Endothelial cell of umbilical vein (primary cell): ENCODE data around the gene ADAMTSL3. TPM values are rescaled to one million over a fixed set of nuclear protein-coding genes. Genes with fewer than 3 reads are reported as not detected.

ENCODE experiments used
- BruUV-seq: library from RNA; stranded (reverse); fragments of 400-500 nt; replicated peaks from 2 replicates; lab custom pipeline; 2021; lab: Mats Ljungman, UMichigan
- CTCF ChIA-PET: fragments of 300-600, 350-600 bp; sonication (Branson Sonifier 250); formaldehyde crosslinking; loops from one replicate; lab custom pipeline; 2021; ENCODE audit warnings: antibody characterized with exemption, inconsistent platforms; lab: Charles Lee
- POLR2A ChIA-PET: fragments of 300-600, 350-600 bp; sonication (Branson Sonifier 250); formaldehyde crosslinking; loops from one replicate; lab custom pipeline; 2021; ENCODE audit warnings: antibody characterized with exemption, inconsistent platforms; lab: Charles Lee
- DNase-seq: peaks from one replicate; pipeline ENCODE4 v3.0.0-alpha.2; 2011; ENCODE audit warnings: low read depth, low spot score
- FAIRE-seq: peaks from 2 replicates; lab custom pipeline; 2011; peaks lifted over from hg19 to GRCh38; lab: Jason Lieb, UNC
- H2AFZ ChIP-seq: 2 replicates; pipeline ENCODE4 v1.6.0; 2012; ENCODE audit warnings: low read depth, low read length, control low read depth, inconsistent platforms
- H3K27ac ChIP-seq: 2 replicates; pipeline ENCODE4 v1.5.1; 2011; ENCODE audit warnings: low read depth, mild to moderate bottlenecking, control low read depth, low read length, moderate library complexity; ENCODE audit not compliant: insufficient read depth
- H3K27me3 ChIP-seq, 2 experiments: 2 replicates each; pipeline versions ENCODE4 v1.6.0 to v1.6.1; 2011; ENCODE audit warnings: low read length in 2 of 2, mixed read lengths in 1 of 2; ENCODE audit not compliant: control insufficient read depth in 2 of 2, insufficient read depth in 2 of 2
- H3K36me3 ChIP-seq, 2 experiments: 2 replicates in 1 of 2; 3 replicates in 1 of 2; pipeline ENCODE4 v1.5.1; 2011; ENCODE audit warnings: low read length in 2 of 2, mild to moderate bottlenecking in 1 of 2, moderate library complexity in 1 of 2; ENCODE audit not compliant: control insufficient read depth in 2 of 2, insufficient read depth in 2 of 2; ENCODE audit errors: extremely low read depth in 1 of 2
- H3K4me1 ChIP-seq: 3 replicates; pipeline ENCODE4 v1.5.1; 2011; ENCODE audit warnings: mild to moderate bottlenecking, low read length; ENCODE audit not compliant: control insufficient read depth, insufficient read depth; ENCODE audit errors: extremely low read depth
- H3K4me2 ChIP-seq: 2 replicates; pipeline ENCODE4 v1.6.1; 2011; ENCODE audit warnings: low read length, control low read depth, mixed read lengths; ENCODE audit not compliant: insufficient read depth
- H3K4me3 ChIP-seq, 3 experiments: fragments of 200-600 bp in 1 of 3; sonication (generic), shearing (Covaris generic) in 1 of 3; replicated peaks in 1 of 3; 2 replicates each; pipeline ENCODE4 v1.5.1; 2011 to 2016; ENCODE audit warnings: control low read depth in 3 of 3, low read length in 3 of 3, mild to moderate bottlenecking in 2 of 3, inconsistent platforms in 1 of 3, low read depth in 1 of 3, moderate library complexity in 1 of 3; ENCODE audit not compliant: insufficient read depth in 1 of 3
- H3K79me2 ChIP-seq: 2 replicates; pipeline ENCODE4 v1.6.0; 2012; ENCODE audit warnings: low read length, inconsistent platforms; ENCODE audit not compliant: control insufficient read depth, insufficient read depth
- H3K9ac ChIP-seq: replicated peaks from 2 replicates; pipeline ENCODE3; 2011; ENCODE audit warnings: low read length, control low read depth; ENCODE audit not compliant: insufficient read depth; ENCODE audit errors: extremely low read depth
- H3K9me1 ChIP-seq: replicated peaks from 3 replicates; pipeline ENCODE4 v1.6.0; 2011; ENCODE audit warnings: mild to moderate bottlenecking, low read length; ENCODE audit not compliant: control insufficient read depth, insufficient read depth; ENCODE audit errors: extremely low read depth
- H3K9me3 ChIP-seq: replicated peaks from 2 replicates; pipeline ENCODE4 v1.5.1; 2012; ENCODE audit warnings: low read length, inconsistent platforms; ENCODE audit not compliant: control insufficient read depth, insufficient read depth
- H4K20me1 ChIP-seq: replicated peaks from 2 replicates; pipeline ENCODE3; 2011; ENCODE audit warnings: mild to moderate bottlenecking, low read length; ENCODE audit not compliant: control insufficient read depth, insufficient read depth; ENCODE audit errors: extremely low read depth
- EZH2 ChIP-seq: IDR thresholded peaks from 2 replicates; pipeline ENCODE4 v1.6.1; 2012; ENCODE audit warnings: borderline replicate concordance, low read depth, mild to moderate bottlenecking, moderate library complexity, low read length, inconsistent platforms; ENCODE audit not compliant: severe bottlenecking
- FOS ChIP-seq: IDR thresholded peaks from 2 replicates; pipeline ENCODE4 v1.6.1; 2011; ENCODE audit warnings: mild to moderate bottlenecking, low read length, moderate library complexity, borderline replicate concordance; ENCODE audit not compliant: insufficient read depth
- GATA2 ChIP-seq: IDR thresholded peaks from 2 replicates; pipeline ENCODE4 v1.7.0; 2011; ENCODE audit warnings: low read depth, mild to moderate bottlenecking, moderate library complexity, mixed read lengths, low read length; ENCODE audit not compliant: insufficient read length, insufficient read depth
- JUN ChIP-seq: IDR thresholded peaks from 2 replicates; pipeline ENCODE4 v1.6.1; 2011; ENCODE audit warnings: borderline replicate concordance, low read depth; ENCODE audit not compliant: insufficient read length, insufficient read depth
- MYC ChIP-seq: IDR thresholded peaks from one replicate; pipeline ENCODE4 v1.6.1; 2011; ENCODE audit warnings: mild to moderate bottlenecking, low read depth, low read length
- POLR2A ChIP-seq: IDR thresholded peaks from 2 replicates; pipeline ENCODE4 v1.6.1; 2012; ENCODE audit warnings: low read depth, mild to moderate bottlenecking, control low read depth, low read length
- dilution Hi-C: fragments of 300-500 bp; cut with MboI; formaldehyde crosslinking; loops from one replicate; pipeline ENCODE4 v1.15.0; 2019; ENCODE audit warnings: low sequenced_read_pairs; ENCODE audit not compliant: extremely low pct_ligation_motif_present
- intact Hi-C: fragments of 100-400 bp; cut with micrococcal nuclease; formaldehyde crosslinking; loops from one replicate; pipeline ENCODE4 v1.10.0; 2022
- polyA plus RNA-seq, 4 experiments: library from polyadenylated mRNA; depleted of rRNA in 3 of 4; stranded (reverse) in 3 of 4; unstranded in 1 of 4; fragments of >200 nt; gene quantifications; 2 replicates each; pipeline versions ENCODE4 v1.2.1 to v1.2.3, GENCODE V29; 2011 to 2012; ENCODE audit warnings: missing spikeins in 1 of 4
- total RNA-seq: library from RNA; stranded (reverse); gene quantifications from 2 replicates; pipeline ENCODE4 v1.2.3, GENCODE V29; 2021
- TF ChIP-seq, protein P1 (sequence below): IDR thresholded peaks from 2 replicates; pipeline ENCODE4 v1.6.1; 2011; ENCODE audit not compliant: insufficient read depth, insufficient read length

ADAMTSL3 gene
- total and polyA plus RNA-seq, 2 donors (not counting 3 experiments of a cell fraction or from before 2014, with no cell fraction given): not detected

DNA sequence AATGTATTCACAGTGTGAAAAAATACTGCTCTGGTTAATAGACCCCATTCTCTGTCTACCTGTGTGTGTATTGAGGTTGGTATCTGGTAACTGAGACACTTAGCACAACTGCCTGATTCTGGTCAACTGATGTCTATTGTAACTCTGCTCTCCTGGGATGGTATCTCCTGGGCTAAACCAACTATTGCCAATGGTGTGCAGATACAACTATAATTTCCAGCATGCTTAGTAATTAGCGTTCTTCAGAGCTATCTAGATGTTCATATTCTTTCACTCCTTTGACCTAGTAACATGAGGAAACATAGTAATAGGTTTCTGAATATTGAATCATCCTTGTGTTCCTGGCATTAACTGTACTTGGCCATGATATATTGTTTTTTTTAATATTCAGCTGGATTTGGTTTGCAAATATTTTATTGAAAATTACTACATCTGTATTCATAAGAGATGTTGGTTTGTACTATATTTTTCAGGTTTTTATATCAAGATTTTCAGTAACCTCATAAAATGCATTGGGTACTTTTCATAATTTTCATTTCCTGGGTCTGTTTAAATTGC is 16.8 kb downstream of the ADAMTSL3 start:
- intact Hi-C loops: no loop called here
- DNase-seq: no peak

GRCh38 chr15:83671603-83672002 is 17.7 kb downstream of the ADAMTSL3 start:
- POLR2A ChIA-PET: no interaction called here
- Histone ChIP-seq H4K20me1 (no peaks in the 10 kb centered on the region), H3K4me3 (no peak overlapping the region), H3K4me1 (no peaks in the 10 kb centered on the region), H2AFZ (no peak overlapping the region), H3K9ac (no peak overlapping the region), H3K4me2 (no peak overlapping the region), H3K27ac (no peak overlapping the region), H3K36me3 (no peaks in the 10 kb centered on the region), H3K9me1 (no peaks in the 10 kb centered on the region), H3K27me3 (no peaks in the 10 kb centered on the region), H3K9me3 (no peaks in the 10 kb centered on the region), H3K79me2 (no peaks in the 10 kb centered on the region)
- dilution Hi-C loops: no loop called here
- BruUV-seq: no TSS peak
- TF ChIP-seq FOS: no peak
- no peak for TF ChIP-seq MYC
- no peak for TF ChIP-seq JUN
- TF ChIP-seq, protein P1, sequence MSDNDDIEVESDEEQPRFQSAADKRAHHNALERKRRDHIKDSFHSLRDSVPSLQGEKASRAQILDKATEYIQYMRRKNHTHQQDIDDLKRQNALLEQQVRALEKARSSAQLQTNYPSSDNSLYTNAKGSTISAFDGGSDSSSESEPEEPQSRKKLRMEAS: no peak
- TF ChIP-seq GATA2: no peak
- TF ChIP-seq EZH2: no peak
- no peak for DNase-seq
- intact Hi-C loops: no loop called here
- FAIRE-seq: no peak
- CTCF ChIA-PET: no interaction called here

More for the DNA sequence above, 16.8 kb downstream of the ADAMTSL3 start:
- Histone ChIP-seq H3K36me3 (no peaks in the 10 kb centered on the region), H4K20me1 (no peaks in the 10 kb centered on the region), H3K9me1 (no peaks in the 10 kb centered on the region), H2AFZ (no peak overlapping the region), H3K27ac (no peak overlapping the region), H3K4me3 (no peak overlapping the region), H3K27me3 (no peaks in the 10 kb centered on the region), H3K4me1 (no peaks in the 10 kb centered on the region), H3K9me3 (no peaks in the 10 kb centered on the region), H3K79me2 (no peaks in the 10 kb centered on the region), H3K4me2 (no peak overlapping the region), H3K9ac (no peak overlapping the region)
- dilution Hi-C loops: no loop called here
- CTCF ChIA-PET: no interaction called here
- POLR2A ChIA-PET: no interaction called here
- TF ChIP-seq MYC (no peak), EZH2 (no peak), POLR2A (no peak), JUN (no peak)
- BruUV-seq: no TSS peak
- no peak for FAIRE-seq
